Pancreas (tissue), 10 donors: ENCODE measurements around the gene SLC38A2. TPM values are rescaled to one million over a fixed set of nuclear protein-coding genes. Genes with fewer than 3 reads are reported as not detected.

Experiments
- ATAC-seq, 4 donors: fragments of 200-7000 bp; cut with Tn5 transposase; one replicate each; pipeline versions ENCODE4 v1.8.0 to v1.9.1; 2020; ENCODE audit warnings: mild to moderate bottlenecking in 4 of 4, moderate library complexity in 4 of 4
- DNase-seq, 6 donors: peaks; one replicate each; pipeline ENCODE4 v3.0.0-alpha.2; 2020
- FAIRE-seq: peaks from 2 replicates; lab custom pipeline; 2012; peaks lifted over from hg19 to GRCh38; lab: Jason Lieb, UNC
- H3K27ac ChIP-seq, 4 donors: fragments of 200-600 bp; sonication (generic); 1 replicate in 3 of 4; 2 replicates in 1 of 4; pipeline versions ENCODE4 v1.5.0 to v1.8.0; 2020
- H3K27me3 ChIP-seq, 4 donors: fragments of 200-600 bp; one replicate each; pipeline ENCODE4 v1.8.0; 2021
- H3K36me3 ChIP-seq, 3 donors: fragments of 200-600 bp; sonication (generic) in 1 of 3; one replicate each; pipeline versions ENCODE4 v1.5.0 to v1.8.0; 2020 to 2021
- H3K4me1 ChIP-seq, 3 donors: fragments of 200-600 bp; one replicate each; pipeline ENCODE4 v1.8.0; 2021
- H3K4me3 ChIP-seq, 4 donors: fragments of 200-600 bp; sonication (generic) in 2 of 4; one replicate each; pipeline versions ENCODE4 v1.5.0 to v1.8.0; 2020 to 2021
- H3K9me3 ChIP-seq, 4 donors: fragments of 200-600 bp; one replicate each; pipeline ENCODE4 v1.8.0; 2021
- WGBS, 2 donors: extraction: QIAGEN DNeasy Blood & Tissue Kit; methylation state at CpG; one replicate each; pipeline ENCODE4 v1.1.7; 2013; 5-methylcytosine and 5-hydroxymethylcytosine counted together
- intact Hi-C, 3 donors: fragments of 100-400 bp; cut with DNase I; formaldehyde crosslinking; loops; one replicate each; pipeline versions ENCODE4 v1.11.1 to v1.14.2; 2022
- polyA plus RNA-seq, 2 donors: library from polyadenylated mRNA; stranded (reverse); fragments of 200-250 nt; gene quantifications; one replicate each; pipeline ENCODE4 v1.2.3, GENCODE V29; 2013
- total RNA-seq, 6 donors: library from RNA; stranded (reverse); fragmentation: NEBNext Ultra II Directional in 4 of 6; extraction: Animal tissue kit (Norgen Biotek cat#: 25700) in 4 of 6; gene quantifications; one replicate each; pipeline versions ENCODE4 v1.2.1 to v1.2.4, GENCODE V29; 2021 to 2023
- TF ChIP-seq, protein P1 (sequence below), 4 donors: fragments of 200-600 bp; sonication (generic) in 3 of 4; IDR thresholded peaks; one replicate each; pipeline versions ENCODE4 v1.5.0 to v1.8.0; 2021; ENCODE audit warnings: antibody characterized with exemption in 4 of 4
- donor health status: healthy with polysubstance abuse.
- donor health status: DM: no; HTN: no; CAD: no; lungs with moderate emphysema.
- donor health status: DM: no; HTN: no; CAD: no.
- donor health status: control.
- donor health status: control.
- donor health status: Bipolar disorder and iron deficiency.
- donor health status: DM: yes; HTN: yes; CAD: no.
- donor health status: DM: no; HTN: no; CAD: no.
- donor health status: DM: no; HTN: no; CAD: no.
- donor health status: DM: yes; HTN: yes; CAD: no.

Gene SLC38A2
- total and polyA plus RNA-seq, 8 donors, result 24.2 to 155 (median 78.9) TPM

DNA sequence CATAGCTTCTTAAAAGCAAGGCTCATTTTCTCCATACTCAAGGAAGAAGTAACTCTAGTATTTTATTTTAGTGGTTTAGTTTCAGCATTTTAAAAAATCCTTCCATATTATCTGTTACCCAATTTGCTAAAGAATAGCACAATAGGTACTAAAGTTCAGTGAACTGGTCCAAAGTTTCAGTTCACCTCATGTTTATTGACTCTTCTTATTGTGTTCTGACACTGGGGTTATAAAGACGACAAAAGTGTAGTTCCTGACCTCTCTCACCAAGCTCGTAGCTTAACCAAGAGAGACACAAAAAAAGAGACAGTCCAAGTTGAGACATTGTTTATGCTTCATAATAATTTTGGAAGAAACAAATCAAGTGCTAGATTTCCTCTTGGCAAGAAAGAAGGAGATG, 40.8 kb upstream of the SLC38A2 start:
- no peak for FAIRE-seq
- 81 to 85% methylated on average over 2 of the region's 2 CpGs for WGBS, 2 donors

DNA sequence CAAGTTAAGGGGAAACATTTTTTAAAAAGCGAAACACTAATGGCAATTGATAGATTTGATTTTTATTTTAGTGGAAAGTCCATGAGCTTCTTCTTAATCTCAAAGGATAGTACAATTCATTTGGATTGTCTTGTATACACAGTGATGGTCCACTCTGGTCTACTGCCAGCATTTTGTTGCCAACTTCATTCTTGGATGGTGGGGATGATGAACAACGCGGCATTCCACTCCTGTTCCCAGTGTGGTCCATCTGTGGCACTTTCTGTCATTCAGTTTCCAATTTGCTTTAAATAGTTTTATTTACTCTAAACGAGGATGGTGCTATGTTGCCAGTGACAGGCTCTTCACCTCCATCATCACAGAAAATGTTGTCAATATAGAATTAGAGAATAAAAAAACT, 40.3 kb upstream of the SLC38A2 start:
- H3K27ac ChIP-seq, result no peak overlapping the region

More for the DNA sequence above, 40.8 kb upstream of the SLC38A2 start:
- Histone ChIP-seq H3K27me3 (no peaks in the 10 kb centered on the region), H3K27ac (no peak overlapping the region), H3K4me1 (peaks cover 0 to 8% (median 4%) of the 10 kb centered on the region in 3 donors), H3K4me3 (no peak overlapping the region), H3K9me3 (peaks cover 0 to 3% (median 0%) of the 10 kb centered on the region in 4 donors), H3K36me3 (no peaks in the 10 kb centered on the region)
- no peak for ATAC-seq
- intact Hi-C loops, result no loop called here
- DNase-seq, result no peak
- TF ChIP-seq, protein P1, sequence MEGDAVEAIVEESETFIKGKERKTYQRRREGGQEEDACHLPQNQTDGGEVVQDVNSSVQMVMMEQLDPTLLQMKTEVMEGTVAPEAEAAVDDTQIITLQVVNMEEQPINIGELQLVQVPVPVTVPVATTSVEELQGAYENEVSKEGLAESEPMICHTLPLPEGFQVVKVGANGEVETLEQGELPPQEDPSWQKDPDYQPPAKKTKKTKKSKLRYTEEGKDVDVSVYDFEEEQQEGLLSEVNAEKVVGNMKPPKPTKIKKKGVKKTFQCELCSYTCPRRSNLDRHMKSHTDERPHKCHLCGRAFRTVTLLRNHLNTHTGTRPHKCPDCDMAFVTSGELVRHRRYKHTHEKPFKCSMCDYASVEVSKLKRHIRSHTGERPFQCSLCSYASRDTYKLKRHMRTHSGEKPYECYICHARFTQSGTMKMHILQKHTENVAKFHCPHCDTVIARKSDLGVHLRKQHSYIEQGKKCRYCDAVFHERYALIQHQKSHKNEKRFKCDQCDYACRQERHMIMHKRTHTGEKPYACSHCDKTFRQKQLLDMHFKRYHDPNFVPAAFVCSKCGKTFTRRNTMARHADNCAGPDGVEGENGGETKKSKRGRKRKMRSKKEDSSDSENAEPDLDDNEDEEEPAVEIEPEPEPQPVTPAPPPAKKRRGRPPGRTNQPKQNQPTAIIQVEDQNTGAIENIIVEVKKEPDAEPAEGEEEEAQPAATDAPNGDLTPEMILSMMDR (IDR thresholded peaks at IDR 0.05), result no peak

DNA sequence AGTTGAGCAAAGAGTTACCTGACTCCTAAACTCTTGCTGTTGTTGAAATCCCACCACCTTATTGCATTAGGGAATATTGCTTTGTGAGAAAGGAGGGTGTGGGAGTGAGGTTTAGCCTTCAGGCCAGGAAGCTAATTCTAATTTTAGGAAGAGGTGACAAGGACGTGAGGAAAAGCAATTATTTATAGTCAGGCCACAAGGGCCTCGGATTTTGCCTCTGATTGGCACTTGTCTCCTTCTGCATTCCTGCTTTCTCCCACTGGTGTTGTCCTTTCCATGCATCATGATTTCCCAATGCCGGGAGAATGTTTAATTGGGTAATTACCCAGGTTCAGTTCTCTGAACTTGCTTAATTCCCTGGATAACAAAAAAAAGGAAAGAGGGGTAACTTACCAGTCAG, 37.9 kb upstream of the SLC38A2 start:
- FAIRE-seq (no peak), DNase-seq (no peak), ATAC-seq (no peak)
- H3K9me3 ChIP-seq, result peaks cover 0 to 3% (median 0%) of the 10 kb centered on the region in 4 donors
- H3K27ac ChIP-seq, result no peak overlapping the region
- peaks cover 0 to 8% (median 4%) of the 10 kb centered on the region in 3 donors for H3K4me1 ChIP-seq
- intact Hi-C loops, result no loop called here
- TF ChIP-seq, protein P1 (IDR thresholded peaks at IDR 0.05), result no peak
- no peaks in the 10 kb centered on the region for H3K36me3 ChIP-seq
- 65 to 71% methylated on average over 3 of the region's 3 CpGs for WGBS, 2 donors
- no peaks in the 10 kb centered on the region for H3K27me3 ChIP-seq
- H3K4me3 ChIP-seq, result no peak overlapping the region

More for the DNA sequence above, 40.3 kb upstream of the SLC38A2 start:
- 93 to 98% methylated on average over 4 of the region's 4 CpGs for WGBS, 2 donors
- Histone ChIP-seq H3K36me3 (no peaks in the 10 kb centered on the region), H3K27me3 (no peaks in the 10 kb centered on the region), H3K4me3 (no peak overlapping the region), H3K4me1 (peaks cover 0 to 8% (median 4%) of the 10 kb centered on the region in 3 donors), H3K9me3 (peaks cover 0 to 3% (median 0%) of the 10 kb centered on the region in 4 donors)
- intact Hi-C loops, result no loop called here
- DNase-seq (no peak), FAIRE-seq (no peak), ATAC-seq (no peak)
- TF ChIP-seq, protein P1 (IDR thresholded peaks at IDR 0.05), result no peak

DNA sequence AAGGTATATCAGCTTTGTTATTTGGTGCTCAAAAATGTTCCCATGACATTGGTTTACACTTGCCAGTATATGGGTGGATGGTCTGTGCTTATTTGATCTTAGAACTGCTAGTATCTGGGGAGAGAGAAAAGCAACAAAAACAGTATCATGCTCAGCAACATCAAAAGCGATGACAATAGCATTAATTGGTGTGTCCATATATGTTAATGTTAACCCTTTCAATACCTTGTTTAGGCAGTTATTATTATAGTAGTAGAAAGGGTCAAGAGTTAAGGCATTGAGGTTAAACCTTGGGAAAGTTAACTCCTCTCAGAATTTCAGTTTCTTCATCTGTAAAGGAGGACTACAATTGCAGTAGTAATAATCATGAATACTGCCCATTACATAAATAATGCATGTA, 37.4 kb upstream of the SLC38A2 start:
- FAIRE-seq (no peak), ATAC-seq (no peak), DNase-seq (no peak)
- WGBS, 2 donors, result 77 to 93% methylated on average over 1 of the region's 1 CpG
- H3K27me3 ChIP-seq, result no peaks in the 10 kb centered on the region
- H3K36me3 ChIP-seq, result no peaks in the 10 kb centered on the region
- TF ChIP-seq, protein P1 (IDR thresholded peaks at IDR 0.05), result no peak
- H3K4me1 ChIP-seq, result peaks cover 0 to 8% (median 4%) of the 10 kb centered on the region in 3 donors
- H3K27ac ChIP-seq, result no peak overlapping the region
- peaks cover 0 to 3% (median 0%) of the 10 kb centered on the region in 4 donors for H3K9me3 ChIP-seq
- intact Hi-C loops, result no loop called here
- H3K4me3 ChIP-seq, result no peak overlapping the region

DNA sequence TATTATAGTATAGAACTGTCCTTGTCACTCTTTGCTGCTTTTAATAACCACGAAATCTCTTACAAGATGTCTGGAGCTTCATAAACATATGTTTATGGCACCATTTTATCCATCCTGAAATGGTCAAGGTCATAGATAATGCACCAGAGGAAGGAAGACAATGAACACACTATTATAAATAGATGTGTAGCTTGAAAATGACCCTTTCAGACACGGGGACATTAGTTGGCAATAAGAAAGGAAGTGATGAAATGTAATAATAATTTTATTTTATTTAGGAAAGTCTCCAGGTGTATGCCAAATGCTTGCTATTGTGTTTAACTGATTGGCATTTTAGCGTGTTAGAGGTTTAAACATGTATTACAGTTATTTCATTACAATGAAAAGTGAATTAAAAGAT, 36.8 kb upstream of the SLC38A2 start:
- ATAC-seq, result no peak
- TF ChIP-seq, protein P1 (IDR thresholded peaks at IDR 0.05), result no peak
- 37 to 42% methylated on average over 3 of the region's 3 CpGs for WGBS, 2 donors

More for the DNA sequence above, 36.8 kb upstream of the SLC38A2 start:
- no peak overlapping the region for H3K4me3 ChIP-seq
- H3K27ac ChIP-seq, result no peak overlapping the region
- DNase-seq (no peak), FAIRE-seq (no peak)
- H3K36me3 ChIP-seq, result no peaks in the 10 kb centered on the region
- peaks cover 0 to 3% (median 0%) of the 10 kb centered on the region in 4 donors for H3K9me3 ChIP-seq
- H3K4me1 ChIP-seq, result peaks cover 0 to 6% (median 2%) of the 10 kb centered on the region in 3 donors
- intact Hi-C loops, result no loop called here
- H3K27me3 ChIP-seq, result no peaks in the 10 kb centered on the region
